ENCODE measurements around the gene MED16.
A peak's percentile ranks its signal among the peaks of the same experiment; 100 is the strongest.

The MED16 gene

GRCh38 chr19:901216-902092 is 8.5 kb upstream of the MED16 start:
- Mint-ChIP-seq H3K36me3 (ENCODE audit: low read depth) (peaks cover 9% of the 10 kb centered on the region), H3K27me3 (ENCODE audit: low read depth) (no peaks in the 10 kb centered on the region), H3K9me3 (no peaks in the 10 kb centered on the region), H3K4me3 (no peak overlapping the region), H3K27ac (no peak overlapping the region), H3K4me1 (peaks cover 4% of the 10 kb centered on the region)
- TF ChIP-seq CTCF (IDR thresholded peaks at IDR 0.05; ENCODE audit: unreplicated experiment in 3 of 3) = no peak

- no peak for TF ChIP-seq CTCF (IDR thresholded peaks at IDR 0.05; ENCODE audit: unreplicated experiment in 3 of 3)
- Mint-ChIP-seq H3K27me3 (ENCODE audit: low read depth) (no peaks in the 10 kb centered on the region), H3K4me3 (no peak overlapping the region), H3K4me1 (peaks cover 4% of the 10 kb centered on the region), H3K36me3 (ENCODE audit: low read depth) (peaks cover 9% of the 10 kb centered on the region), H3K27ac (no peak overlapping the region), H3K9me3 (no peaks in the 10 kb centered on the region)
These were observed 7.5 kb upstream of the MED16 start for GRCh38 chr19:900302-901111.

GRCh38 chr19:900043-900301 is 7.0 kb upstream of the MED16 start:
- no peak for TF ChIP-seq CTCF (IDR thresholded peaks at IDR 0.05; ENCODE audit: unreplicated experiment in 3 of 3)

GRCh38 chr19:899336-900042 is 6.5 kb upstream of the MED16 start:
- TF ChIP-seq CTCF (IDR thresholded peaks at IDR 0.05; ENCODE audit: unreplicated experiment in 3 of 3) = no peak
- Mint-ChIP-seq H3K4me3 (no peak overlapping the region), H3K27me3 (ENCODE audit: low read depth) (no peaks in the 10 kb centered on the region), H3K36me3 (ENCODE audit: low read depth) (peaks cover 9% of the 10 kb centered on the region), H3K9me3 (no peaks in the 10 kb centered on the region), H3K27ac (no peak overlapping the region), H3K4me1 (peaks cover 4% of the 10 kb centered on the region)

More at GRCh38 chr19:900043-900301, 7.0 kb upstream of the MED16 start:
- peaks cover 4% of the 10 kb centered on the region for H3K4me1 Mint-ChIP-seq
- H3K27me3 Mint-ChIP-seq (ENCODE audit: low read depth) = no peaks in the 10 kb centered on the region
- no peaks in the 10 kb centered on the region for H3K9me3 Mint-ChIP-seq
- H3K4me3 Mint-ChIP-seq = no peak overlapping the region
- H3K36me3 Mint-ChIP-seq (ENCODE audit: low read depth) = peaks cover 9% of the 10 kb centered on the region
- H3K27ac Mint-ChIP-seq = no peak overlapping the region

GRCh38 chr19:898663-899062 is 5.7 kb upstream of the MED16 start:
- H3K27ac Mint-ChIP-seq = peak overlapping the region in 1 of 3 experiments; percentile 63
- H3K36me3 Mint-ChIP-seq (ENCODE audit: low read depth) = peaks cover 9% of the 10 kb centered on the region
- H3K4me1 Mint-ChIP-seq = no peaks in the 10 kb centered on the region
- no peak for TF ChIP-seq CTCF (IDR thresholded peaks at IDR 0.05; ENCODE audit: unreplicated experiment in 3 of 3)
- H3K4me3 Mint-ChIP-seq = no peak overlapping the region
- H3K9me3 Mint-ChIP-seq = no peaks in the 10 kb centered on the region
- no peaks in the 10 kb centered on the region for H3K27me3 Mint-ChIP-seq (ENCODE audit: low read depth)
